Islet precursor cell (in vitro differentiated cells): ENCODE measurements around the gene CPXM1.
"Not testable (repeated sequence)": the region's sequence is repeated elsewhere in the genome, so short reads cannot be mapped to it uniquely, and the experiment has no call there.

ENCODE experiments used
- DNase-seq: peaks from one replicate; pipeline ENCODE4 v3.0.0-alpha.2; 2018

Gene CPXM1

DNA sequence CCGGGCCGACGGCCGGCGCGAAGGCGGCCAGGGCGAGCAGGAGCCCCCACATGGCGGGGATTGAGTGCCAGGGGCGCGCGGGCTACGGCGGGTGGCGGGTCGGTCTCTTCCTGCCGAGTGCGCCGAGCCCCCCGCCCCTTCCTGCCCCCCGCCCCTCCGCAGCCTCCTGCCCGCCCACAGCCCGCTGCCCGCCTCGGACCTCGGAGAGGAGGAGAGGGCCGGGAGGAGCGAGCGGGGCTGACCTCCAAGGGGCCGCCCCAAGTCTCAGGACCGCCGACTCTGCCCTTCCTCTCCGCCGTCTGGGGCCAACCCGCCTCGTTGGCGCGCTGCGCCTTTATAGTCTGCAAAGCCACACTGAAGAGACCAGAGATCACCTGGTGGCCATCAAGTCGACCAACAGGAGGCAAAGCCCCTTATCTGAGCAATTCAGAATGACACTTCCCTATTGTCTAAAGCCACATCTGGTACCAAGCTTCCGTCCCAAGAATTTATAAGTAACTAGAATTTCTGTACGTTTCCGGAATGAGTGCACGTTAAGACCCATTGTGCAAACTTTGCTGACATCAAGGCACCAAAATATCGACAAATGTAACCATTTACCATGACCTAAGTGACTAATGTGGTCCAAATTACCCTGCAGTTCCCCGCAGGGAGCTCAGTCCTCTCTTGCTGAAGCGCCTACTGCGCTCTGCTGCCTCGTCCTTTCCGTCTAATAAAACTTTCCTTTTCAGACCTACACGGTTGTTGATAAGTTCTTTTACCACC is at the start of gene CPXM1:
Gene CPXM1 (minus strand): TSS at position 107 of the 765 bp plus-strand sequence. CDS start 55 bp downstream, at position 52.
- peak; percentile 88 for DNase-seq

- DNase-seq: no peak
Measured at GRCh38 chr20:2849529-2849928, 49.1 kb upstream of the CPXM1 start.

DNA sequence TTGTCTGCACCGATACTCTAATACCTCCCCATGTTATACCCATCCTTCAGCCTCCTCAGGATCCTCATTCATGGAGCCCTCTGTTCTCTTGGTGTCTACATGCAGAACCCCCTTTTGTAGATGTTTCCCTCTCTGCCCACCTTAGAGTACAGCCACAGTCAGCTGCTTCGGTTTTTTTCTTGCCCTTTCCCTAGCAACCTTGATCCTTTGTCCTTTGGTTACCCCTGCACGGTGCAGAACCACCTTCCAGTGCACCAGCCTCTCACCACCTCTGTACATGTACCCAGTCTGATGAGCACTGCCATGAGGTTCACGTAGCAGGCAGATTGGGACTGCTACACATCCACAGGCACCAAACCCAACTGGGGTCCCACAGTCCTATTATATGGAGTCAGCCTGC is 47.4 kb upstream of the CPXM1 start:
- DNase-seq: no peak

- no peak for DNase-seq
Measured at GRCh38 chr20:2846698-2847097, 46.3 kb upstream of the CPXM1 start.

GRCh38 chr20:2845607-2846006 is 45.2 kb upstream of the CPXM1 start:
- DNase-seq: no peak

DNA sequence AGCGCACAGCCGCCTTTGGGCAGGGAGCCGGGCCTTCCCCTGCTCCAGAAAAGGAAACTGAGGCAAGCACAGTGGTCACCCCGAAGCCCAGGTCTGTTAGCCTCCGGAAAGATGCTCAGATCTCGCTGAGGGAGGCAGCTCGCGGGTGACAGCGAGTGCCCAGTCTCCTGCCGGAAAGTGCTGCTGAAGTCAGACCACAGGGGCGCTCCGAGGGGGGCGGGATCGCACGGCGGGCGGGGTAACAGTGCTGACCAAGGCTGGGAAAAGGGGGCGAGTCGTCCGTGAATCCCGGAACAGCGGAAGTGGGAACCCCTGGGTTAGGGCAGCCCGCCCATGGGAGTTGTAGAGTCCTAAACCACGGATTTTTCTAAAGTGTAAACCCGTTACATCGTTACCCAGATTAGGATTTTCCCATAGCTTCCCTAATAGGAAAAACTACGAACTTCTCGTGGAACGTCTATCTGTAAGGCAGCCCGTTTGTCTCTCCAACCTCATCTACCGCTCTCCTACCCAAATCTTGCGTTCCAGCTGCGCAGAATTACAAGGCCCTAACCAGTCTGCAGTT is 40.6 kb upstream of the CPXM1 start:
- peak; percentile 68 for DNase-seq

DNA sequence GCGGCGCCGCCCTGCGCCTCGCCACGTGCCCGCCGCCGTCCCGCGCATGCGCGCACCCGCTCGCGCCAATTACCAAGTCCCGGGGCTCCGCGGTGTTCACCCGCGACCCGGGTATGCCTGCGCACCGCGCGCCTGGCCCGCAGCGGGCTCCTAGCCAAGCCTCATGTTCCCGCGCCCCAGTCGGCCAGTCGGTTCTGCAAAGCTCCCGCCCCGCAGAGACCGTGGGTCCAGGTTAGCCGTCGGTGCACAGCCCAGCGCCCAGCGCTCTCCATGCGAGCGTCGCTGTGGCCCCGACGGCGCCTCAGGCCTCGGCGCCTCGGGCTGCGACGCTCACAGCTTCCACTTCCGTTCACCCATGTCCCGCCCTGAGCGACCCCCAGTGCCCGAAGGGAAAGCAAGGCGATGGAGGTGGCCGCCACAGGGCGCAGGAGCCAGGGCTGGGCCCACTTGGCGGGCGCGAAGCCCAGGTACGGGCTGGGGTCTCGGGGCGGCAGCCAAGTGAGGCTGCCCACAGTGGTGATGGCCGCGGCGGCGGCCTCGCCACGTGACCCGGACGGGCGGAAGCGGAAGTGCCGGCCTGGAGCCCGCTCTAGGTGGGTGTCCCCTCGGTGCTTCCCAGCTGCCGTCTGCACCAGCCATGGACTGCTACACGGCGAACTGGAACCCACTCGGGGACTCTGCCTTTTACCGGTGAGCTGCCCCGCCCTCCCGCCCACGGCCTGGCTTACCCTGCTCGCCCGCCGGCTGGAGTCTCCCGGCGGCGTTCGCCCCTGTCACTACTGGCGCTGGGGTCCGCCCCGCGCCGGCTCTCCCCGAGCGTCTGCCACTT is 39.9 kb upstream of the CPXM1 start, which contains the start of the genes PCED1A and VPS16:
Gene PCED1A (minus strand): TSS at position 518 of the 829 bp plus-strand sequence. CDS start 743 bp downstream, outside the sequence.
Gene VPS16 (plus strand): TSS at position 608 of the 829 bp plus-strand sequence. CDS start 30 bp downstream, at position 638.
- DNase-seq: peak; percentile 92

GRCh38 chr20:2839732-2840137 is 39.3 kb upstream of the CPXM1 start:
- DNase-seq: no peak

GRCh38 chr20:2838847-2839671 is 38.6 kb upstream of the CPXM1 start:
- DNase-seq: no peak

DNA sequence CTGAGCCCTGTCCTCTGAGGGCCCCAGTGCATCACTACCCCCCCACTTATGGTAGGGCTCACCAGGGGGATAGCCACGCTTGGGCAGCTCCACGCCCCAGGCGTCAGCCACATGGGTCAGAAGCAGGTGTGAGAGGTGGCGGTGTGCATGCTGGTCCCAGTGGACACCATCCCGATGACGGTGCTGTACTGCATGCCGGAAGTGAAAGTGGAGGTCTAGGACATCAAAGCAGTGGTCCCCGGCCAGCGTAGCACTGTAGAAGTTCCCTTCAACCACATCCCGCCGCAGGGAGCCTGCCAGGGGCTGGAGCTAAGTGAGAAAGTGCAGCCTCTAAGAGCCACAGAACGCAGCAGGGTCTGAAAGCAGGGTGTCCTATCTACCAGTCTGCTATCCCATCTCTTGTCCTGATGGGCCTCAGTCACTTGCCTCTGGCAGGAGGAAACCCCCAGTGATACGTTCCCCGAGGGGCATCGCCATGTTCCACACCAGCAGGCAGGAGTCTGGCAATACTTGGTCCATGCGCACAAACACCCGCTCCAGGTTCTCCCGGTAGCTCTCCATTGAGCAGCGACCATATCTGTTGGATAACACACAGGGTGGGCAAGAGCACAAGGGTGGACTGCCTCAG is 37.9 kb upstream of the CPXM1 start:
- DNase-seq: no peak

DNA sequence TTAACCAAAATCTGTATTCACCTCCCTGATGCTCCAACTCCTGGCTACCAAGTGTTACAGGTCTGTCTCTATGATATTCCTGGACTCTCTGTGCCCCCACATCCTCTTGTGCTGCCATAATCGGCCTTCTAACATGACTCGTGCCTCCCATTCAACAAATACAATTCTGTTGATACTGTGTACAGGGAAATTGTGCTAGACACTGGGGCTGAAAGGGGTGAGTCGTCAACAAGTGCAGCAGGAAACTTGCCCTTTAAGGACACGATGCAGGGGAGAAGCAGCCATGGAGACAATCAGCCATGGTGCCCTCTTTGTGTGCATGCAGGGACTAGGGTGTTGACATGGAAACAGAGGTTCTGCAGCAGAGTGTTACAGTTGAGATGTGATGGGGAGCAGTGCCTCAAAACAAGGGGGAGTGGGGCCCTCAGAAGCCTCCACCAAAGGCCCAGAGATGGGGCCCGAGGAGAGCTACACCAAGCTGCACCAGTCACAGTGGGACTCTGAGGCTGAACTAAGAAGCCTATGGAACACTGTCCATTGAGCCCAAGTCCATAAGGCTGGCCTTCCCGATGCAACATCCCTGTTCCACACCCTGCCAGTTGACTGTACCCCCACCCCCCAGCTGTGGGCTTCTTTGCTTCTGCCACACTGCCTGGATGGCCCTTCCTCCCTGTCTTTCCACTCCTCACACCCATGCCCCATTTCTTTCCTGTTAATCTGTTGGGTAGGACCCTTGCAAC is 37.0 kb upstream of the CPXM1 start:
- DNase-seq: no peak

DNA sequence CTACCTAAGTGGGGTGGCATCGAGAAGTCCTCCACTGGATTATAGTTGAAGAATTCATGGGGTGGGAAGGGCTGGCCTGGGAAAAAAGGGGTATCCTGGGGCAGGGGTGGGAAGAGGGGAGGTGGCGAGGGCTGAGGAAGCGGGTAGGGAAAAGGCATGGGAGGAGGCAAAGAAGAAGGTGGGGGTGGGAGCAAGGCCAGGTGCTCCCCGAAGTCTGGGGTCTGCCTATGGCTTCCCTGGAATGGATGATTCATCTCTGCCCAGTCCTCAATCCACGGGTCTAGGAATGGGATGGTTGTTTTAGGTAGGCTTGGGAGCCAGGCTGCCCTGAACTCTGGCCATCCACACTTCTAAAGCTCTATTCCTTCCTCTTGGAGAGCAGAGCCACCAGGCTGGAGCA is 35.6 kb upstream of the CPXM1 start:
- no peak for DNase-seq

DNA sequence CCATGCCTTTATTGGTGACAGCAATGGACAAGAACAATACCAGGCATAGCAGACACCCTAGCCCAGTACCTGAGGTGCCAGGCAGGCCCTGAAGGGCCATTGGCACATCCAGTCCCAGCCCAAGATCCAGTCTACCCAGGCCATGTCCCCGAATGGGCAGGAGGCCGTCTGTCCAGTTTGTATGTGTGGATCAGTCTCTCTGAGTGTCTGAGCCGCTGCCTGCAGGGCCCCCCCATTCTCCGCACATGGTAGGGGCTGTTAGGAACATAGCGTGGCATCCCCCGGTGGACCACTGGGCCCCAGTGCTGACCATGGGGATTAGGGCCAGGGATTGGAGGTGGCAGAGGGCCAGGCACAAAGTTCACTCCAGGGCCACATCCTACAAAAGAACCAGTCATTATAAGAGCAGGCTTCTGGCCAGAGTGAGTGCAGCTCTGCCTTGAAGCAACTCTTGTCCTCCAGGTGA is 34.9 kb upstream of the CPXM1 start:
- DNase-seq: no peak

- DNase-seq: no peak
Measured at GRCh38 chr20:2834401-2835110, 34.1 kb upstream of the CPXM1 start.

DNA sequence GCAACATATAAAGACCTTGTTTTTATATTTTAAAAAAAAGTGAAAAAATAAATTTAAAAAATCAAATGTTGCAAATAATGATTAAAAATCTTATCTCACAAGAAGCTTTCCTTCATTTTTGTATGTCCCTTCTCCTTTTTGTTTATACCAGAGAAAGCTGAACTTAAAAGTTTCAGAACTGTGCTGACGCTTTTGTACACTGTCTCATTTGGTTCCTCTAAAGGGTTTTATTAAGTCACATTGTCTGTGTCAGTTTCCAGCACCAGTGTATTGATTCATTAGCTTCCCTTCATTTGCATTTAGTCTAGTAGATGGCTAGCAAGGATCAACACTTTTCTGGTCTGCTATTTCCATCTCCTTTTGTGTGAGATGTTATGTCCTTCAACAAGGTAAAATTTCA is 33.3 kb upstream of the CPXM1 start:
- no peak for DNase-seq

DNA sequence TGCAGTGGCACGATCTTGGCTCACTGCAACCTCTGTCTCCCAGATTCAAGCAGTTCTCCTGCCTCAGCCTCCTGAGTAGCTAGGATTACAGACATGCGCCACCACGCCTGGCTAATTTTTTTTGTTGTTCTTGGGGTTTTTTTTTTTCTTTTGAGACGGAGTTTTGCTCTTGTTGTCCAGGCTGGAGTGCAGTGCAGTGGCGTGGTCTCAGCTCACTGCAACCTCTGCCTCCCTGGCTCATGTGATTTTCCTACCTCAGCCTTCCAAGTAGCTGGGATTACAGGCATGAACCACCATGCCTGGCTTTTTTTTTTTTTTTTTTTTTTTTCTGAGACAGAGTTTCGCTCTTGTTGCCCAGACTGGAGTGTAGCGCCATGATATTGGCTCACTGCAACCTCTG is 30.8 kb upstream of the CPXM1 start:
- DNase-seq: not testable (repeated sequence)

DNA sequence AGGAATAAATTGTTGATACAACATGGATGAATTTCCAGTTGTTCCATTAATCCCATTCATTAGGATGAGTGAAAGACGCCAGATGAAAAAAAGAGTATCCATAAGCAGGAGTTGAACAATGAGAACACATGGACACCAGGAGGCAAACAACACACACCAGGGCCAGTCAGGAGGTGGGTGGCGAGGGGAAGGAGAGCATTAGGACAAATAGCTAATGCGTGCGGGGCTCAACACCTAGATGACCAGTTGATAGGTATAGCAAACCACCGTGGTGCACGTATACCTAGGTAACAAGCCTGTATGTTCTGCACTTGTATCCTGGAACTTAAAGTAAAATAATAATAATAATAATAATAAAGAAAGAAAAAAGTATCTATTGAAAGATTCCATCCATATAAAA is 28.9 kb upstream of the CPXM1 start:
- no peak for DNase-seq

- no peak for DNase-seq
Measured at GRCh38 chr20:2826655-2827054, 26.2 kb upstream of the CPXM1 start.

DNA sequence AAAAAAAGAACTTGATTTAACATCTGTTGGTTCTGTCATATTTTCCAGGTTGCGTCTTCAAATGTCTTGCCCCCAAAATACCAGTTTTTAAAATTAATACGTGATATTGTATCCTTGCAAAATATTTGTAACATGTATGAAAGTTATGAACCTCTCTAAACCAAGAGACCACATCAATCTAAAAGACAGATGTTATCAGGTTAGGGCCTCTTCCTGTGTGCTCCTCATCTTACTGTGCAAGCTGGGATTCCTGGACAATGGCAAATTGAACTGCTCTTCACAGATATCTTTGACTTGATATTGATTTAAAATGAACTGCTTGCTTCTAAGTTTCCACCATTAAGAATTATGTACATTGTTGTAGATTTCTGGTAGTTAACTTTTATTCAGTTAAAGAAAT is 25.3 kb upstream of the CPXM1 start:
- no peak for DNase-seq

GRCh38 chr20:2822073-2822472 is 21.6 kb upstream of the CPXM1 start:
- peak; percentile 70 for DNase-seq
